GM21528 (cell line): Measurements from ENCODE around the gene MYO7A.

ENCODE experiments used
- ATAC-seq: cut with Tn5 transposase; IDR thresholded peaks from one replicate; pipeline ENCODE4 v1.9.1; 2021; ENCODE audit warnings: mild to moderate bottlenecking, moderate library complexity; ENCODE audit not compliant: unreplicated experiment, low FRiP score

The MYO7A gene

GRCh38 chr11:77158041-77158695 lies 30.1 kb downstream of the MYO7A start:
- ATAC-seq: no peak

GRCh38 chr11:77159219-77159936 lies 31.3 kb downstream of the MYO7A start:
- no peak for ATAC-seq

- no peak for ATAC-seq
Observed at GRCh38 chr11:77159937-77160495, 32.0 kb downstream of the MYO7A start.

GRCh38 chr11:77163271-77163670 lies 35.2 kb downstream of the MYO7A start:
- ATAC-seq: no peak

GRCh38 chr11:77165066-77165465 lies 37.0 kb downstream of the MYO7A start:
- ATAC-seq: no peak

- ATAC-seq: no peak
Observed at GRCh38 chr11:77166021-77166420, 38.0 kb downstream of the MYO7A start.

- ATAC-seq: no peak
Observed at GRCh38 chr11:77167111-77167626, 39.1 kb downstream of the MYO7A start.

- no peak for ATAC-seq
Observed at GRCh38 chr11:77167791-77168190, 39.7 kb downstream of the MYO7A start.

- ATAC-seq: no peak
Observed at GRCh38 chr11:77170107-77170506, 42.1 kb downstream of the MYO7A start.

- no peak for ATAC-seq
Observed at GRCh38 chr11:77171254-77171653, 43.2 kb downstream of the MYO7A start.

GRCh38 chr11:77171885-77172665 lies 44.0 kb downstream of the MYO7A start:
- ATAC-seq: no peak

- ATAC-seq: no peak
Observed at GRCh38 chr11:77172666-77172982, 44.6 kb downstream of the MYO7A start.

- no peak for ATAC-seq
Observed at GRCh38 chr11:77173494-77173893, 45.4 kb downstream of the MYO7A start.

GRCh38 chr11:77174559-77174958 lies 46.5 kb downstream of the MYO7A start:
- no peak for ATAC-seq

- no peak for ATAC-seq
Observed at GRCh38 chr11:77175021-77175842, 47.2 kb downstream of the MYO7A start.

GRCh38 chr11:77175869-77176539 lies 48.0 kb downstream of the MYO7A start:
- ATAC-seq: no peak

GRCh38 chr11:77176996-77177395 lies 49.0 kb downstream of the MYO7A start:
- no peak for ATAC-seq

GRCh38 chr11:77178150-77178549 lies 50.1 kb downstream of the MYO7A start:
- no peak for ATAC-seq

GRCh38 chr11:77179048-77179447 lies 51.0 kb downstream of the MYO7A start:
- no peak for ATAC-seq

GRCh38 chr11:77179681-77180080 lies 51.6 kb downstream of the MYO7A start:
- no peak for ATAC-seq
